A673 (cell line): ENCODE data around the gene CNNM1. TPM values are rescaled to one million over a fixed set of nuclear protein-coding genes. Genes with fewer than 3 reads are reported as not detected.

Experiments used
- BruUV-seq: library from RNA; stranded (reverse); fragments of 400-500 nt; replicated peaks from 2 replicates; lab custom pipeline; 2021; lab: Mats Ljungman, UMichigan
- CTCF ChIA-PET: fragments of 300-600 bp; sonication (Branson Sonifier 250); formaldehyde crosslinking; loops from one replicate; lab custom pipeline; 2022; ENCODE audit warnings: antibody characterized with exemption; lab: Charles Lee
- POLR2A ChIA-PET: fragments of 300-600 bp; sonication (Branson Sonifier 250); formaldehyde crosslinking; loops from one replicate; lab custom pipeline; 2022; ENCODE audit warnings: antibody characterized with exemption; ENCODE audit not compliant: low non-redundant PET; lab: Charles Lee
- DNase-seq: peaks from one replicate; pipeline ENCODE4 v3.0.0-alpha.2; 2015; ENCODE audit warnings: low spot score
- H3K27ac ChIP-seq: fragments of 200-600 bp; sonication (generic); 2 replicates; pipeline ENCODE4 v1.5.1; 2016; ENCODE audit warnings: mixed run types, low read depth, mild to moderate bottlenecking, mixed read lengths, antibody characterized with exemption, low read length; ENCODE audit not compliant: poor library complexity, severe bottlenecking
- H3K27me3 ChIP-seq: fragments of 200-600 bp; sonication (generic); replicated peaks from 2 replicates; pipeline ENCODE4 v1.6.1; 2017; ENCODE audit warnings: mixed run types, low read depth, mild to moderate bottlenecking, mixed read lengths, antibody characterized with exemption, low read length; ENCODE audit not compliant: insufficient read depth, poor library complexity
- H3K36me3 ChIP-seq: fragments of 200-600 bp; sonication (generic); 2 replicates; pipeline ENCODE4 v1.6.1; 2016; ENCODE audit warnings: mixed run types, mild to moderate bottlenecking, mixed read lengths, antibody characterized with exemption, low read length; ENCODE audit not compliant: insufficient read depth, poor library complexity, severe bottlenecking
- H3K4me1 ChIP-seq: fragments of 200-600 bp; sonication (generic); 2 replicates; pipeline ENCODE4 v1.6.1; 2017; ENCODE audit warnings: mixed run types, mild to moderate bottlenecking, mixed read lengths, antibody characterized with exemption, low read length; ENCODE audit not compliant: insufficient read depth, poor library complexity, severe bottlenecking
- H3K4me3 ChIP-seq: fragments of 200-600 bp; sonication (generic); 2 replicates; pipeline ENCODE4 v1.5.1; 2016; ENCODE audit warnings: low read depth, mixed run types, mild to moderate bottlenecking, mixed read lengths, low read length; ENCODE audit not compliant: poor library complexity, severe bottlenecking
- H3K9me3 ChIP-seq: fragments of 200-600 bp; sonication (generic); 2 replicates; pipeline ENCODE4 v1.6.1; 2016; ENCODE audit warnings: mixed run types, low read depth, mild to moderate bottlenecking, mixed read lengths, antibody characterized with exemption, low read length; ENCODE audit not compliant: poor library complexity, severe bottlenecking
- EZH2 ChIP-seq: fragments of 200-600 bp; sonication (generic); IDR thresholded peaks from 2 replicates; pipeline ENCODE4 v1.6.1; 2017; ENCODE audit warnings: borderline replicate concordance, low read depth, mild to moderate bottlenecking, mixed read lengths, antibody characterized with exemption, low read length; ENCODE audit not compliant: poor library complexity, severe bottlenecking
- intact Hi-C: fragments of 100-400 bp; cut with micrococcal nuclease; formaldehyde crosslinking; loops from one replicate; pipeline ENCODE4 v1.10.0; 2022; ENCODE audit not compliant: unreplicated experiment
- total RNA-seq: library from RNA; stranded (reverse); gene quantifications from 2 replicates; pipeline ENCODE4 v1.2.3, GENCODE V29; 2021
- TF ChIP-seq, protein P1 (sequence below): fragments of 300-800, 200-600 bp; sonication (generic); conservative IDR thresholded peaks from 2 replicates; pipeline ENCODE4 v1.5.1; 2017; ENCODE audit warnings: low read depth, mild to moderate bottlenecking, antibody characterized with exemption, low read length, moderate library complexity, mixed read lengths

CNNM1 gene
- total RNA-seq, 1 experiment from 2014 or later: 0.73 TPM

DNA sequence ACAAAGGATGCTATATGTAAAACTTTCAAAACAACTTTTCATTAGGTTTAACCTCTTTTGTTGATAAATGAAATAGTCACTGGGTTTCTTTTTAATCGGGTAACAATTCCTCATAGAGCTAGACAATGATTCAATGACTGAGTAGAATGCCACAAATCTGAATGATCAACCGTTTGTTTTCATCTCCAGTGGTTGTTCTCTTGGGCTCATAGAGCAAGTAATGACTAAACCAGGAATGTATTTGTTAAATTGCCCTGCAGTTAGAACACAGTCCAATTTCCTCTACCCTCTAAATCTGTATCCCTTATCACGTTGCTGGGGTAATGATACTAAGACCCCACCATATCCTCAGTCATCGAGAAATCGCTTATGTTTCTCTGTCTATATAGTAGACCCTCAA, 40.0 kb downstream of the CNNM1 start:
- Histone ChIP-seq H3K36me3 (no peaks in the 10 kb centered on the region), H3K4me3 (no peak overlapping the region), H3K9me3 (no peaks in the 10 kb centered on the region), H3K27ac (no peak overlapping the region), H3K4me1 (peaks cover 3% of the 10 kb centered on the region), H3K27me3 (peaks cover 20% of the 10 kb centered on the region)
- intact Hi-C loops: loop anchor here (10.0 kb wide), 1 partner anchor 904 kb away; no protein-coding TSS in a partner anchor
- ChIA-PET CTCF (no interaction called here), POLR2A (no interaction called here)
- BruUV-seq: no TSS peak
- DNase-seq: no peak
- no peak for TF ChIP-seq EZH2
- TF ChIP-seq, protein P1, sequence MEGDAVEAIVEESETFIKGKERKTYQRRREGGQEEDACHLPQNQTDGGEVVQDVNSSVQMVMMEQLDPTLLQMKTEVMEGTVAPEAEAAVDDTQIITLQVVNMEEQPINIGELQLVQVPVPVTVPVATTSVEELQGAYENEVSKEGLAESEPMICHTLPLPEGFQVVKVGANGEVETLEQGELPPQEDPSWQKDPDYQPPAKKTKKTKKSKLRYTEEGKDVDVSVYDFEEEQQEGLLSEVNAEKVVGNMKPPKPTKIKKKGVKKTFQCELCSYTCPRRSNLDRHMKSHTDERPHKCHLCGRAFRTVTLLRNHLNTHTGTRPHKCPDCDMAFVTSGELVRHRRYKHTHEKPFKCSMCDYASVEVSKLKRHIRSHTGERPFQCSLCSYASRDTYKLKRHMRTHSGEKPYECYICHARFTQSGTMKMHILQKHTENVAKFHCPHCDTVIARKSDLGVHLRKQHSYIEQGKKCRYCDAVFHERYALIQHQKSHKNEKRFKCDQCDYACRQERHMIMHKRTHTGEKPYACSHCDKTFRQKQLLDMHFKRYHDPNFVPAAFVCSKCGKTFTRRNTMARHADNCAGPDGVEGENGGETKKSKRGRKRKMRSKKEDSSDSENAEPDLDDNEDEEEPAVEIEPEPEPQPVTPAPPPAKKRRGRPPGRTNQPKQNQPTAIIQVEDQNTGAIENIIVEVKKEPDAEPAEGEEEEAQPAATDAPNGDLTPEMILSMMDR: no peak

DNA sequence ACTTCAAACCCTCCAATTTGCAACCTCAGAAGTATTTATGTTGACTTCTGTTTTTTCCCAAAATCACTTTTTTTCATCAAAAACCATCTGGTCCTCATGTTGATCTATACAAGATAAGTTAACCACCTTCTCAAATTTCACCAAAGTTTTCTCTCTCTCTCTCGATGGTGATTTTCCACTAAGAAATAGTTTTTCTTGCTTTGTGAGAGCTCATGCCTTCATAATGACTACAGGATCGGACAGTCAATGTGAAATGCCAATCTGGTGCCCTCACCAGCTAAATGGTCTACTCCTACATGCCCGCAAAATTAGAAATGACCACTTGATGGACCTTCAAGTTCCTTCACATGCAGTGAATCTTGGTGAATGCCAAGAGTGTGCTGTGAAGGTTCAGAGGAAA, 40.4 kb downstream of the CNNM1 start:
- no TSS peak for BruUV-seq

DNA sequence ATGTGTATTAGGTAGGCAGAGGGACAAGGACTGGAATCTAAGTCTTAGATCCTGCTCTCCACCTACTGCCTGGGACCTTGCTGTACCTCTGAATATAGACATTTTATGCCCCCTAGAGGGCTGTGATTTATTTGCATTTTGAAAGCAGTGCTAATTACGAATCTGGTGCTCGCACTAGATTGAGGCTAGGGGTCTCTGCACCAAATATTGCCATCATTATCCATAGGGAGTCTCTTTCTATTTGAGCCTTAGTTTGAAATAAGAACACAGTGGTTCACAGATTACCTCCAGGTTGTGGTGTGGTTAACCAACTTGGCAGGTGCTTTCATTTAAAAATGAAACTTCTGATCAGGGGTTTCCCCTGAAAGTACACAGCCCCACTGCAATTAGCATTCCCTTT, 41.8 kb downstream of the CNNM1 start:
- CTCF ChIA-PET: no interaction called here
- DNase-seq: peak; percentile 64
- no peaks in the 10 kb centered on the region for H3K36me3 ChIP-seq
- no peak overlapping the region for H3K27ac ChIP-seq
- BruUV-seq: no TSS peak
- intact Hi-C loops: no loop called here
- TF ChIP-seq EZH2: no peak
- TF ChIP-seq, protein P1: peak; percentile 62
- H3K27me3 ChIP-seq: peaks cover 14% of the 10 kb centered on the region
- no peaks in the 10 kb centered on the region for H3K9me3 ChIP-seq
- no peak overlapping the region for H3K4me3 ChIP-seq
- POLR2A ChIA-PET: no interaction called here
- H3K4me1 ChIP-seq: peaks cover 3% of the 10 kb centered on the region

More for the DNA sequence above, 40.4 kb downstream of the CNNM1 start:
- intact Hi-C loops: loop anchor here (10.0 kb wide), 1 partner anchor 905 kb away; no protein-coding TSS in a partner anchor
- H3K36me3 ChIP-seq: no peaks in the 10 kb centered on the region
- ChIA-PET POLR2A (no interaction called here), CTCF (no interaction called here)
- H3K4me1 ChIP-seq: peaks cover 3% of the 10 kb centered on the region
- H3K4me3 ChIP-seq: no peak overlapping the region
- no peaks in the 10 kb centered on the region for H3K9me3 ChIP-seq
- TF ChIP-seq, protein P1: no peak
- TF ChIP-seq EZH2: no peak
- no peak overlapping the region for H3K27ac ChIP-seq
- no peak for DNase-seq
- peaks cover 20% of the 10 kb centered on the region for H3K27me3 ChIP-seq
